ENCODE data around the gene ZMPSTE24. TPM values are rescaled to one million over a fixed set of nuclear protein-coding genes. Genes with fewer than 3 reads are reported as not detected.

ZMPSTE24 gene
- total RNA-seq, 1 donor from 2014 or later: 40.4 TPM

DNA sequence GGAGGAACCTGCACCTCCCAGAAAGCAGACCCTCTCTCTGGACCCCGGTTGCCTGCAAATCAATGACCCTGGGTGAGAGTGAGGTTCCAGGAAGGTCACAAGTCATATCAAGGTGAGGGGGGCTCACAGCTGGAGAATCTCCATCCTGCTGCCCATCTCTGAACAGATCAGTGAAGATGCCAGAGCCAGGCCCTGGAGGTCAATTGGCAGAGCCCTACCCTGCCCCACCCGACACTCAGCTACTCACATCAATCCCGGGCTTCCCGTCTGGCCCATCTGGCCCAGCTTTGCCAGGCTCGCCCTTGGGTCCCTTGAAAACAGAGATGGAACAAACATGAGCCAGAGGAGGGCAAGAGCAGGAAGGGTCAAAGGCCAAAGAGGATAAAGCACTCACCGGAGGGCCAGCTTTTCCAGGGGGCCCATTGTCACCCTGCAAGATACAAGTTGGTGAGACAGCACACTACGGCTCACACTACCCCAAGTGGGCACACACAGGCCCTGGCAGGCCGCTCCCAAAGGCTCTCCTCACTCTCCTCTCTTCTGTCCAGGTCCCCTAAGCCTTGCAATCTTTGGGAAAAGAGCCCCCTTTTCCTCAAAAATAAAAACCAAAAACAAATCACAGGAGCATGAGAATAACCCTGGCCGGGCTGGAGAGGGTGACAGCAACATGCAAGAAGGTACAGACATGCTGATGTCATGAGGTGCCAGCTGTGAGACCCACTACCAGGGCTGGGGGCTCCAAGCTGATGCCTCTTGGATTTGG, 56.1 kb downstream of the ZMPSTE24 start:
- Mint-ChIP-seq H3K27me3 (peaks cover 26% of the 10 kb centered on the region), H3K9me3 (ENCODE audit: low read depth) (no peaks in the 10 kb centered on the region), H3K4me1 (ENCODE audit: low read depth) (peaks cover 12% of the 10 kb centered on the region), H3K36me3 (ENCODE audit: insufficient read depth) (no peaks in the 10 kb centered on the region), H3K27ac (no peak overlapping the region), H3K4me3 (ENCODE audit: low read depth) (peak overlapping the region; percentile 37)
- TF ChIP-seq CTCF (IDR thresholded peaks at IDR 0.05; ENCODE audit: unreplicated experiment): no peak
- no peak for DNase-seq (ENCODE audit: low spot score, unreplicated experiment)

DNA sequence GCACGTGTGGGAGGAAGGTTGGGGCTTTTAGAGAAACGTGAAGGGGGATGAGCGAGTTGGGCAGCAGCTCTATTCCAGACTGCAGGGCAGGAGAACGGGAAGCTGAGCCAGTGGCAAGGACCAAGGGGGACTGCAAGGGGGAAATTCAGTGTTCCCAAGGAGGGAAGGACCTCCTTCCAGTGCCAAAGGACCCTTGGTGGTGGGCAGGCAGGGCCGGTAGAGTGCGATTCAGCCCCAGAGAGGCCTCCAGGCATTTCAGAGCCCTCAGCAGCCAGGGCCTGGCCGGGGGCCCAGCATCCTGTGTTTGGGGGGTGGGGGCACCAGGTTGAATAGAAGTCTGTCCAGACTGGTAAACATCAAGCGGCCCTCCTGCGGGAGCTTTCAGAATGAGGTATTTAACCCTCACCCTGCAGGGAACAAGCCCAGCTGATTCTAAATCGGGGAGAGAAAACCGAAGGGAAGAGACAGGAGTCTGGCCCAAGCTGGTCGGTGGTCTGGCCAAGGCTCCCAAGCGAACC, 56.7 kb downstream of the ZMPSTE24 start:
- DNase-seq (ENCODE audit: low spot score, unreplicated experiment): no peak
- Mint-ChIP-seq H3K27me3 (peaks cover 29% of the 10 kb centered on the region), H3K27ac (peak overlapping the region; percentile 46), H3K9me3 (ENCODE audit: low read depth) (no peaks in the 10 kb centered on the region), H3K4me3 (ENCODE audit: low read depth) (peak overlapping the region; percentile 53), H3K4me1 (ENCODE audit: low read depth) (peaks cover 12% of the 10 kb centered on the region), H3K36me3 (ENCODE audit: insufficient read depth) (no peaks in the 10 kb centered on the region)
- no peak for TF ChIP-seq CTCF (IDR thresholded peaks at IDR 0.05; ENCODE audit: unreplicated experiment)

DNA sequence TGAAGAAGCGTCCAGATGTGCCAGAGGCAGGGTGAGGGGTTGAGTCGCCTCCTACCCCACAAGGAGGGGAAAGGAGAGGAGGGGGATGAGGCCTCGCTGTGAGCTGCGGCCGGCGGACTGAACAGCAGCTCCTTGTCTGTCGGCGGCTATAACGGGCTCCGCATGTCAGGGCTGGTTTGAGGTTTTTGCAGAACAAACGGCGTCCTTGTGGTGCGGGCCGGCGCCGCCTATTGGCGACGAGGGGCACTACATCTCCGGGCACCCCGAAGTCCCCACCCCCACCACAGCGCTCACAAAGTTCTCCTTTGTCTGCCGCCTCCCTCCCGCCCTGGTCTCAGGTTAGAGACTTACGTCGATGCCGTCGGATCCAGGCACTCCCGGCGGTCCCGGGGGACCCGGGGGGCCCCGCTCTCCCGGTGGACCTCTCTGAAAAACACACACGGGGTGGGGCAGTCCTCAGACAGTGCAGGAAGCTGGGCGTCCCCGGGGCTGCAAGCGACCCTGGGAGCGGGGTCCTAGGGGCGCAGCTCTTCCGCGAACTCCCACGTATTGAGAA, 57.3 kb downstream of the ZMPSTE24 start:
- Mint-ChIP-seq H3K27me3 (peaks cover 29% of the 10 kb centered on the region), H3K36me3 (ENCODE audit: insufficient read depth) (no peaks in the 10 kb centered on the region), H3K4me1 (ENCODE audit: low read depth) (peaks cover 12% of the 10 kb centered on the region), H3K4me3 (ENCODE audit: low read depth) (peak overlapping the region; percentile 77), H3K27ac (peak overlapping the region; percentile 96), H3K9me3 (ENCODE audit: low read depth) (no peaks in the 10 kb centered on the region)
- peak; percentile 76 for DNase-seq (ENCODE audit: low spot score, unreplicated experiment)
- peak; percentile 94 for TF ChIP-seq CTCF (IDR thresholded peaks at IDR 0.05; ENCODE audit: unreplicated experiment)

GRCh38 chr1:40315795-40316594, 58.0 kb downstream of the ZMPSTE24 start:
- H3K4me3 Mint-ChIP-seq (ENCODE audit: low read depth): peak overlapping the region; percentile 77
- no peaks in the 10 kb centered on the region for H3K9me3 Mint-ChIP-seq (ENCODE audit: low read depth)
- peaks cover 12% of the 10 kb centered on the region for H3K4me1 Mint-ChIP-seq (ENCODE audit: low read depth)
- peak overlapping the region; percentile 96 for H3K27ac Mint-ChIP-seq
- peaks cover 29% of the 10 kb centered on the region for H3K27me3 Mint-ChIP-seq
- no peak for TF ChIP-seq CTCF (IDR thresholded peaks at IDR 0.05; ENCODE audit: unreplicated experiment)
- no peaks in the 10 kb centered on the region for H3K36me3 Mint-ChIP-seq (ENCODE audit: insufficient read depth)
- no peak for DNase-seq (ENCODE audit: low spot score, unreplicated experiment)
